Neural progenitor cell (in vitro differentiated cells): Measurements from ENCODE around the gene LARP1. TPM values are rescaled to one million over a fixed set of nuclear protein-coding genes. Genes with fewer than 3 reads are reported as not detected.

Source experiments
- DNase-seq: peaks from one replicate; pipeline ENCODE4 v3.0.0-alpha.2; 2016; ENCODE audit warnings: low spot score
- H2AFZ ChIP-seq: fragments of 200-600 bp; sonication (generic); replicated peaks from 2 replicates; pipeline ENCODE4 v1.6.1; 2016; ENCODE audit warnings: antibody characterized with exemption
- H3F3A ChIP-seq: fragments of 200-600 bp; sonication (generic); 2 replicates; pipeline ENCODE4 v1.6.1; 2016; ENCODE audit warnings: antibody characterized with exemption, low read depth
- H3K27ac ChIP-seq: fragments of 200-600 bp; sonication (generic); 2 replicates; pipeline ENCODE4 v1.5.1; 2016; ENCODE audit warnings: mild to moderate bottlenecking
- H3K27me3 ChIP-seq: fragments of 200-600 bp; sonication (generic); 2 replicates; pipeline ENCODE4 v1.6.1; 2016; ENCODE audit warnings: mild to moderate bottlenecking, moderate library complexity
- H3K36me3 ChIP-seq: fragments of 200-600 bp; sonication (generic); 2 replicates; pipeline ENCODE4 v1.5.1; 2016
- H3K4me1 ChIP-seq: fragments of 200-600 bp; sonication (generic); 2 replicates; pipeline ENCODE4 v1.6.1; 2016; ENCODE audit warnings: mixed run types
- H3K4me2 ChIP-seq: fragments of 200-600 bp; sonication (generic); 2 replicates; pipeline ENCODE4 v1.6.1; 2016
- H3K4me3 ChIP-seq: fragments of 200-600 bp; sonication (generic); 2 replicates; pipeline ENCODE4 v1.5.1; 2016
- H3K79me2 ChIP-seq: fragments of 200-600 bp; sonication (generic); 2 replicates; pipeline ENCODE4 v1.6.1; 2016; ENCODE audit warnings: low read depth
- H3K9ac ChIP-seq: fragments of 200-600 bp; sonication (generic); 2 replicates; pipeline ENCODE4 v1.6.1; 2016
- H3K9me3 ChIP-seq: fragments of 200-600 bp; sonication (generic); 2 replicates; pipeline ENCODE4 v1.5.1; 2016; ENCODE audit warnings: low read depth
- H4K20me1 ChIP-seq: fragments of 200-600 bp; sonication (generic); 2 replicates; pipeline ENCODE4 v1.6.1; 2016; ENCODE audit warnings: low read depth
- H3K27ac Mint-ChIP-seq: 3 replicates; pipeline ENCODE4 v1.8.0; 2021; ENCODE audit warnings: mixed read lengths
- H3K27me3 Mint-ChIP-seq: 2 replicates; pipeline ENCODE4 v1.8.0; 2022; ENCODE audit warnings: low read depth, mild to moderate bottlenecking, inconsistent platforms, moderate library complexity, mixed read lengths; ENCODE audit not compliant: insufficient read depth
- H3K36me3 Mint-ChIP-seq: 3 replicates; pipeline ENCODE4 v1.8.0; 2021; ENCODE audit warnings: mixed read lengths
- H3K4me1 Mint-ChIP-seq: 3 replicates; pipeline ENCODE4 v1.8.0; 2021; ENCODE audit warnings: mixed read lengths
- H3K4me3 Mint-ChIP-seq: 3 replicates; pipeline ENCODE4 v1.8.0; 2021; ENCODE audit warnings: mild to moderate bottlenecking, moderate library complexity, mixed read lengths
- H3K9me3 Mint-ChIP-seq: 3 replicates; pipeline ENCODE4 v1.8.0; 2020; ENCODE audit warnings: mixed read lengths
- EZH2 ChIP-seq: fragments of 200-600 bp; sonication (generic); IDR thresholded peaks from 2 replicates; pipeline ENCODE4 v1.6.1; 2017; ENCODE audit warnings: antibody characterized with exemption, mild to moderate bottlenecking, moderate library complexity
- EZH2phosphoT487 ChIP-seq: fragments of 200-600 bp; sonication (generic); IDR thresholded peaks from 2 replicates; pipeline ENCODE4 v1.6.1; 2017; ENCODE audit warnings: antibody characterized with exemption
- total RNA-seq: library from RNA; depleted of rRNA; stranded (reverse); fragments of >200 nt; gene quantifications from 2 replicates; pipeline ENCODE4 v1.2.3, GENCODE V29; 2015; ENCODE audit warnings: low replicate concordance
- TF ChIP-seq, protein P1 (sequence below): fragments of 200-600 bp; sonication (generic); IDR thresholded peaks from 2 replicates; pipeline ENCODE4 v1.5.1; 2017; ENCODE audit warnings: antibody characterized with exemption, mild to moderate bottlenecking

Gene LARP1
- total RNA-seq, 1 donor from 2014 or later: 53.8 TPM

DNA sequence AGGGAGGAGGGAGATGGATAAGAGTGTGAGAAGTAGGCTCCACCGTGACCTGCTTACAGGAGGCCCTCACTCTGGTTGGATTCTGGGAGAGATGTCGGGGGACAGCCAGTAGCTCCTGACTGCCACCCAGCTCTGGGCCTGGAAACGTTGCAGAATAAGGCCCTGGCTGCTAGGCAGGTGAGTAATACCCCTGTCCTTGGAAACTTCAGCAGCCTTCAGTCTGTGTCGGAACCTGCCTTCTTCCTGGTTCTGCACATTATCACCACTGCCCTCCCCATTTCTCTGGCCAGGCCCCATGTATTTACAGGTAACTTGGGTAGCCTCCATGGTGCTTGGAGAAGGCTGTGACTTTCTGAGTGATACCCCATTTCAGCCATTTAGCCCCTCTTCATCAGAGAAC lies 68.4 kb downstream of the LARP1 start:
- H3K9me3 ChIP-seq: no peaks in the 10 kb centered on the region
- H3K4me1 ChIP-seq: peaks cover 9% of the 10 kb centered on the region
- H3K79me2 ChIP-seq: no peaks in the 10 kb centered on the region
- Mint-ChIP-seq H3K9me3 (no peaks in the 10 kb centered on the region), H3K27me3 (peaks cover 7% of the 10 kb centered on the region), H3K4me3 (no peak overlapping the region), H3K4me1 (peaks cover 13% of the 10 kb centered on the region), H3K36me3 (peaks cover 27% of the 10 kb centered on the region), H3K27ac (no peak overlapping the region)
- H2AFZ ChIP-seq: no peak overlapping the region
- H3K27ac ChIP-seq: no peak overlapping the region
- peaks cover 9% of the 10 kb centered on the region for H4K20me1 ChIP-seq
- H3K36me3 ChIP-seq: no peaks in the 10 kb centered on the region
- peaks cover 2% of the 10 kb centered on the region for H3F3A ChIP-seq
- H3K4me2 ChIP-seq: no peak overlapping the region
- H3K4me3 ChIP-seq: no peak overlapping the region
- H3K27me3 ChIP-seq: no peaks in the 10 kb centered on the region
- no peak for TF ChIP-seq EZH2phosphoT487
- no peak overlapping the region for H3K9ac ChIP-seq
- no peak for DNase-seq

DNA sequence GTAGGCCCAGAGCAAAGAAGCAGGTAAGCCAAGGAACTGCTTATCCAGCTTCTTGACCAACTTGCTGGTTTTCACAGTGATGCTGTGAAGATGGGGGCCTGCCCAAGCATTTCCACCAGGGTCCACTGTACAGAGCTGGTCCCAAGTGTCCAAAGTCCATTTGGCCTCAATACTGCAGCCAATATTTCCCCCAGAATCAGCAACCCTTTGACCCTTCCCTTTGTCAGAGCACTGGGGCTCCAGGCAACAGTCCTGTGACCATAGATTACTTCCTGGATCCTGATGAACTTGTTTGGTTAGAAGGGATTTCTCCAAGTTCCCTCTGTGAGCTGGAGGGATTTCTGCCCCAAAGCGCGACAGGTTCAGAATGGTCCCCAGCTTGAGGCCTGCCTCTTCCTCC lies 68.9 kb downstream of the LARP1 start:
- Histone ChIP-seq H3K9ac (no peak overlapping the region), H3K4me2 (no peak overlapping the region), H3K36me3 (no peaks in the 10 kb centered on the region), H3K27me3 (no peaks in the 10 kb centered on the region), H4K20me1 (peaks cover 8% of the 10 kb centered on the region), H3K9me3 (no peaks in the 10 kb centered on the region), H3K27ac (no peak overlapping the region), H3K79me2 (no peaks in the 10 kb centered on the region), H3K4me3 (no peak overlapping the region), H2AFZ (no peak overlapping the region), H3K4me1 (peaks cover 5% of the 10 kb centered on the region), H3F3A (no peaks in the 10 kb centered on the region)
- no peak overlapping the region for H3K27ac Mint-ChIP-seq
- H3K36me3 Mint-ChIP-seq: peaks cover 22% of the 10 kb centered on the region
- no peak overlapping the region for H3K4me3 Mint-ChIP-seq
- no peaks in the 10 kb centered on the region for H3K9me3 Mint-ChIP-seq
- TF ChIP-seq, protein P1, sequence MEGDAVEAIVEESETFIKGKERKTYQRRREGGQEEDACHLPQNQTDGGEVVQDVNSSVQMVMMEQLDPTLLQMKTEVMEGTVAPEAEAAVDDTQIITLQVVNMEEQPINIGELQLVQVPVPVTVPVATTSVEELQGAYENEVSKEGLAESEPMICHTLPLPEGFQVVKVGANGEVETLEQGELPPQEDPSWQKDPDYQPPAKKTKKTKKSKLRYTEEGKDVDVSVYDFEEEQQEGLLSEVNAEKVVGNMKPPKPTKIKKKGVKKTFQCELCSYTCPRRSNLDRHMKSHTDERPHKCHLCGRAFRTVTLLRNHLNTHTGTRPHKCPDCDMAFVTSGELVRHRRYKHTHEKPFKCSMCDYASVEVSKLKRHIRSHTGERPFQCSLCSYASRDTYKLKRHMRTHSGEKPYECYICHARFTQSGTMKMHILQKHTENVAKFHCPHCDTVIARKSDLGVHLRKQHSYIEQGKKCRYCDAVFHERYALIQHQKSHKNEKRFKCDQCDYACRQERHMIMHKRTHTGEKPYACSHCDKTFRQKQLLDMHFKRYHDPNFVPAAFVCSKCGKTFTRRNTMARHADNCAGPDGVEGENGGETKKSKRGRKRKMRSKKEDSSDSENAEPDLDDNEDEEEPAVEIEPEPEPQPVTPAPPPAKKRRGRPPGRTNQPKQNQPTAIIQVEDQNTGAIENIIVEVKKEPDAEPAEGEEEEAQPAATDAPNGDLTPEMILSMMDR: no peak
- TF ChIP-seq EZH2phosphoT487 (no peak), EZH2 (no peak)
- peaks cover 8% of the 10 kb centered on the region for H3K4me1 Mint-ChIP-seq
- H3K27me3 Mint-ChIP-seq: peaks cover 7% of the 10 kb centered on the region
- no peak for DNase-seq

DNA sequence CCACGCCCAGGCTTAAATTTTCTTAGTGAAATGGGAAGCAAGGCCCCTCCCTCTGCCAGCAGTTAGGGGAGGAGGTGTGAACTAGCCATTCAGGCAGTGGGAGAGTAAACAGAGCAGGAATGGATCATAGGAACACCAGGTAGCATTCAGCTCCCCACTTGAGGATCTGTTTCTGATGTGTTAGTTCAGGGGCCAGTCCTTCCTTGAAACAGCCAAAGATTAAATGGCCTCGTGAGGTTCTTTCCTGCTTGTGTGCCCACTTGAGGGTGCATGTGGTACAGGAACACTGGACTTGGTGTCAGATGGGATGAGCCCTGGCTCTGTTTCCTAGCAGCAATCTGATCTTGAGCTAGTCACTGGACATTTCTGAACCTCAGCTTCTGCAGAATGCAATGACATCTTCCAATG lies 74.0 kb downstream of the LARP1 start:
- Mint-ChIP-seq H3K4me1 (no peaks in the 10 kb centered on the region), H3K27me3 (peaks cover 3% of the 10 kb centered on the region), H3K36me3 (peaks cover 11% of the 10 kb centered on the region), H3K4me3 (no peak overlapping the region), H3K9me3 (no peaks in the 10 kb centered on the region), H3K27ac (no peak overlapping the region)
- TF ChIP-seq, protein P1: no peak
- TF ChIP-seq EZH2: no peak
- no peak for TF ChIP-seq EZH2phosphoT487
- no peak overlapping the region for H3K4me2 ChIP-seq
- no peak for DNase-seq
- no peaks in the 10 kb centered on the region for H3F3A ChIP-seq
- no peaks in the 10 kb centered on the region for H3K9me3 ChIP-seq
- H2AFZ ChIP-seq: no peak overlapping the region
- no peaks in the 10 kb centered on the region for H3K27me3 ChIP-seq
- H3K79me2 ChIP-seq: no peaks in the 10 kb centered on the region
- no peaks in the 10 kb centered on the region for H3K36me3 ChIP-seq
- no peak overlapping the region for H3K4me3 ChIP-seq
- H3K4me1 ChIP-seq: no peaks in the 10 kb centered on the region
- no peaks in the 10 kb centered on the region for H4K20me1 ChIP-seq
- H3K9ac ChIP-seq: no peak overlapping the region
- H3K27ac ChIP-seq: no peak overlapping the region

DNA sequence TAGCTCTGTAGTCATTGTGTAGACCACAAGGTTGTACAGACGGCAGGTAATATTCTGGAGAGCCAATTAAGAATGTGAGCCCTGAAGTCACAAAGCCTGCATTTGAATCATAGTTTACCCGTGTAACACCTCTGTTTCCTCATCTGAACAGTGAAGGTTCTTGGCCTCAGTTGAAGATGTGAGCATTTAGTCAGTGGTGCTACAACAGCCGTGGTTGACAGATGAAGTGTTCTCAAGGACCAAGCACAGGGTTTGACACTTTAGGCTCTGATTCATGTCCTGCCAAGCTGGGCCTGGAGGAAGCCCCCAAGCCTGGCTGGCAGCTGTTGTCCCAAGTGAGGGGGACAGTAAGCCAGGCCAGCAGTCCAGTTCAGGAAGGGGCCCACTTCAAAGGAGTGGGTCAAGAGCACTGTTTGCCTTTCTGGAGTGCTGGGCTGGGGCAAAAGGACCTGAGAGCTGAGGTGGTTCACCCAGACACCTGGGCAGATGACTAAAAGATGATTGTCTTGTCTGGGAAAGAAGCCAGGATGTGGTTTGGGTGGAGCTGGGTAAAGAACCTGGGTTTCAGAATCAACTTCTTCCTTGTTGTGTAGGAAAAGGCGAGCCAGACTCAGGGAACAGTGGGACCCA lies 74.5 kb downstream of the LARP1 start:
- Histone ChIP-seq H3K79me2 (no peaks in the 10 kb centered on the region), H3K9me3 (no peaks in the 10 kb centered on the region), H3K27me3 (no peaks in the 10 kb centered on the region), H3K4me1 (peaks cover 2% of the 10 kb centered on the region), H3K4me3 (no peak overlapping the region), H4K20me1 (no peaks in the 10 kb centered on the region), H2AFZ (no peak overlapping the region), H3K4me2 (no peak overlapping the region), H3F3A (no peaks in the 10 kb centered on the region), H3K9ac (no peak overlapping the region), H3K27ac (no peak overlapping the region), H3K36me3 (no peaks in the 10 kb centered on the region)
- Mint-ChIP-seq H3K36me3 (peaks cover 11% of the 10 kb centered on the region), H3K27me3 (peaks cover 3% of the 10 kb centered on the region), H3K4me3 (no peak overlapping the region), H3K27ac (no peak overlapping the region), H3K9me3 (no peaks in the 10 kb centered on the region), H3K4me1 (no peaks in the 10 kb centered on the region)
- no peak for DNase-seq
- TF ChIP-seq EZH2phosphoT487 (no peak), EZH2 (no peak)
- TF ChIP-seq, protein P1: no peak
